GM10248 (cell line): ENCODE measurements around the gene CNOT4.

Experiments
- CTCF ChIA-PET: fragments of 300-600 bp; sonication (Branson Sonifier 250); formaldehyde crosslinking; extraction: SDS; loops from one replicate; lab custom pipeline; 2021; ENCODE audit warnings: antibody characterized with exemption; lab: Yijun Ruan, JAX
- POLR2A ChIA-PET: fragments of 350-650 bp; sonication (Branson Sonifier 250); formaldehyde crosslinking; extraction: SDS; loops from one replicate; lab custom pipeline; 2020; ENCODE audit warnings: antibody characterized with exemption; lab: Yijun Ruan, JAX
- DNase-seq: peaks from one replicate; pipeline ENCODE4 v3.0.0; 2012; ENCODE audit errors: extremely low spot score
- CTCF ChIP-seq: IDR thresholded peaks from 2 replicates; pipeline ENCODE4 v1.5.1; 2012; ENCODE audit warnings: mild to moderate bottlenecking, low read depth; ENCODE audit errors: extremely low read depth, missing control alignments, control extremely low read depth

Gene CNOT4

GRCh38 chr7:135375908-135376699, 133.8 kb downstream of the CNOT4 start:
- POLR2A ChIA-PET: no interaction called here
- CTCF ChIA-PET: interaction anchor here (1.0 to 1.4 kb wide), 3 partner anchors 10 to 16 kb away, joined by 3 to 4 read pairs (median 4); no protein-coding TSS in a partner anchor
- no peak for TF ChIP-seq CTCF
- no peak for DNase-seq

GRCh38 chr7:135374736-135375135, 135.2 kb downstream of the CNOT4 start:
- ChIA-PET POLR2A (no interaction called here), CTCF (interaction anchor here (1.0 to 1.4 kb wide), 2 partner anchors 9 to 11 kb away, joined by 3 to 4 read pairs; no protein-coding TSS in a partner anchor)
- no peak for DNase-seq
- TF ChIP-seq CTCF: no peak

DNA sequence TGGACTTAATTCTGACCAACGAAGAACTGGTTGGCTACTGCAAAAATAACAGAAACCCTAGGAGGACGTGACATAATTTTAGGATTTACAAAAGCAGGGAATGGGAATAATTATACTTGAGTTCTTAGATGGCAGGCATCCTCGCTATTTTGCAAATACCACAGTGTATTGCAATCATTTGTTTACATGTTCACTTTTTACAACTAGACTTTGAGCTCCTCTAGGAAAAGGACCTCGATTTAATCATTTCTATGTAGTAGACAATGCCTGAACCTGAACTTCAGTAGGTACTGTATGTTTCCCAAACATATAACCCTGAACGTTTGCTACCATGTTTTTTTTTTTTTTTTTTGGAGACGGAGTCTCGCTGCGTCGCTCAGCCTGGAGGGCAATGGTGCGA, 137.7 kb downstream of the CNOT4 start:
- ChIA-PET CTCF (interaction anchor here (1.4 kb wide), 1 partner anchor 9 kb away, joined by 5 read pairs; no protein-coding TSS in a partner anchor), POLR2A (no interaction called here)
- no peak for TF ChIP-seq CTCF
- DNase-seq: no peak

DNA sequence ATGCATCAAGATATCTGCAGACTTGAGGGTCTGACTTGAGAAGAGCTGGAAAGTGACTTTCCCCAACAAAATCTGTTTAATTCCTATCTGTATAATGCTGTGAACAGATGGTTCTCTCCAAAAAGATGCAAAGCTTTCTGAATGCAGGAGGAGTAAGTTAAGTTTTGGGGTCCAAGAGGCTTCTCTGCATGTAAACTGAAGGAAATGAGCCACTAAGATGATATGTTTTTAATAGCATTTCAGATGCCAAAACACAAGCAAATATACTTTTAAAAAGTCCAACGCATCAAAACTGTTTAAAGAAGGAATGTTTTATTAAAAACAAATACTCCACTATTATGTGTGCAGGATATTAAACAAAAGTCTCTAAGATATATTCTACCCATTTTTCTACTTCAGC, 139.2 kb downstream of the CNOT4 start:
- DNase-seq: no peak
- CTCF ChIA-PET: interaction anchor here (1.1 kb wide), 1 partner anchor 35 kb away, joined by 3 read pairs; no protein-coding TSS in a partner anchor
- POLR2A ChIA-PET: no interaction called here

GRCh38 chr7:135369405-135369804, 140.5 kb downstream of the CNOT4 start:
- ChIA-PET POLR2A (no interaction called here), CTCF (interaction anchor here (1.5 kb wide), 1 partner anchor 87 kb away, joined by 3 read pairs; no protein-coding TSS in a partner anchor)
- no peak for DNase-seq
- no peak for TF ChIP-seq CTCF

More for the DNA sequence above, 139.2 kb downstream of the CNOT4 start:
- TF ChIP-seq CTCF: no peak

DNA sequence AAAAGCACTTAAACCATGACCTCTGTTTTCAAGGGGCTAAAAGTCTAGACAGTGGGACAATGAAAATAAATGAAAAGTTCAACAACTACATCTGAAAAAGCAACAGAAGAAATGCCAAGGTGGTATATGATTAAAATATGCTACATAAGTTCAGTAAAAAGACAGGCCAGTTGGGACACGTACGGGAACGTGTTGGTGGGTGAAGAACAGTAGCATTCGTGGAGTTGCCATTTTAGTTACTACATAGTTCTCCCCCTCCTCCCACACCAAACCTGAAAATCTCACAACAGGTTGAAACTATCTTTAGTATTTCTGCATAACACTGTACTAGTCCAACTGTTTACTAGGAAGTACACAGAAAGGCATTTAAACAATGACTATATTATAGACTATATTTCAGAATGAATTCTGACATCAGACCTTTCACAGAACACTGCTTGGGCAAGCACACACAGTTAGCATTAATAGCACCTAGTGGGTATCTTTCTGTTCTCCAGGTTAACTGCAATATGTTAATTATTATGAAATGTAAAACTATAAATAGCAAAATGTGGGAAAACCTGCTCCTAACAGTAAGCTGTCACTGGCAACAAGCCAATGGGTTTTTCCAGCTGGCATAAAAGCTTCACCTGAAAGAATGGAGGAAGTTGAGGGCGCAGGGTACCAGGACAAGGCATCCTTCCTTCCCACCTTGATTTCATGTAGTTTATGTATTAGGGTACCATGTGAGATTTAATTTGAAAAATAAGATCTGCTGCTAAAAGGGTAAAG, 141.3 kb downstream of the CNOT4 start:
- ChIA-PET POLR2A (no interaction called here), CTCF (interaction anchor here (1.5 kb wide), 1 partner anchor 86 kb away, joined by 3 read pairs; no protein-coding TSS in a partner anchor)
- TF ChIP-seq CTCF: no peak
- DNase-seq: no peak
